Keratinocyte (primary cell): Measurements from ENCODE around the gene LRPPRC. TPM values are rescaled to one million over a fixed set of nuclear protein-coding genes. Genes with fewer than 3 reads are reported as not detected.

Experiments
- DNase-seq: peaks from one replicate; pipeline ENCODE4 v3.0.0-alpha.2; 2011; ENCODE audit warnings: low read depth, missing footprints, low spot score
- FAIRE-seq: peaks from 2 replicates; lab custom pipeline; 2011; peaks lifted over from hg19 to GRCh38; lab: Jason Lieb, UNC
- H2AFZ ChIP-seq: 2 replicates; pipeline ENCODE4 v1.6.0; 2012; ENCODE audit warnings: low read length, control low read depth, inconsistent platforms; ENCODE audit not compliant: control insufficient read depth
- H3K27ac ChIP-seq: 2 replicates; pipeline ENCODE4 v1.5.1; 2011; ENCODE audit warnings: low read length; ENCODE audit not compliant: control insufficient read depth, insufficient read depth
- H3K27me3 ChIP-seq: 3 replicates; pipeline ENCODE4 v1.6.0; 2011; ENCODE audit warnings: low read length; ENCODE audit not compliant: control insufficient read depth, insufficient read depth; ENCODE audit errors: extremely low read depth
- H3K36me3 ChIP-seq, 2 experiments: 2 replicates in 1 of 2; 3 replicates in 1 of 2; pipeline ENCODE4 v1.5.1; 2011; ENCODE audit warnings: low read length in 2 of 2, mild to moderate bottlenecking in 1 of 2; ENCODE audit not compliant: control insufficient read depth in 2 of 2, insufficient read depth in 2 of 2; ENCODE audit errors: extremely low read depth in 1 of 2
- H3K4me1 ChIP-seq: 3 replicates; pipeline ENCODE4 v1.5.1; 2011; ENCODE audit warnings: low read length; ENCODE audit not compliant: control insufficient read depth, insufficient read depth; ENCODE audit errors: extremely low read depth
- H3K4me2 ChIP-seq: 3 replicates; pipeline ENCODE4 v1.6.0; 2011; ENCODE audit warnings: low read depth, low read length; ENCODE audit not compliant: control insufficient read depth, insufficient read depth; ENCODE audit errors: extremely low read depth
- H3K4me3 ChIP-seq, 3 experiments: fragments of 200-600 bp in 1 of 3; sonication (generic) in 1 of 3; 2 replicates in 2 of 3; 3 replicates in 1 of 3; pipeline ENCODE4 v1.5.1; 2011 to 2016; ENCODE audit warnings: low read length in 3 of 3, mild to moderate bottlenecking in 3 of 3, control low read depth in 2 of 3, inconsistent platforms in 1 of 3, low read depth in 1 of 3, mixed read lengths in 1 of 3, mixed run types in 1 of 3, moderate library complexity in 1 of 3; ENCODE audit not compliant: control insufficient read depth in 2 of 3, insufficient read depth in 2 of 3; ENCODE audit errors: extremely low read depth in 1 of 3
- H3K79me2 ChIP-seq: 2 replicates; pipeline ENCODE4 v1.6.0; 2012; ENCODE audit warnings: low read length; ENCODE audit not compliant: control insufficient read depth, insufficient read depth
- H3K9ac ChIP-seq: 3 replicates; pipeline ENCODE4 v1.6.0; 2011; ENCODE audit warnings: low read length; ENCODE audit not compliant: control insufficient read depth, insufficient read depth; ENCODE audit errors: extremely low read depth
- H3K9me1 ChIP-seq: 3 replicates; pipeline ENCODE4 v1.6.0; 2011; ENCODE audit warnings: low read length; ENCODE audit not compliant: control insufficient read depth, insufficient read depth; ENCODE audit errors: extremely low read depth
- H3K9me3 ChIP-seq: 2 replicates; pipeline ENCODE4 v1.5.1; 2012; ENCODE audit warnings: low read depth, low read length; ENCODE audit not compliant: control insufficient read depth
- H4K20me1 ChIP-seq: 3 replicates; pipeline ENCODE4 v1.6.0; 2011; ENCODE audit warnings: low read length; ENCODE audit not compliant: control insufficient read depth, insufficient read depth; ENCODE audit errors: extremely low read depth
- CTCF ChIP-seq, 3 experiments: IDR thresholded peaks in 1 of 3; conservative IDR thresholded peaks in 1 of 3; optimal IDR thresholded peaks in 1 of 3; 2 replicates in 2 of 3; 3 replicates in 1 of 3; pipeline versions ENCODE3 to v1.5.1; 2011; ENCODE audit warnings: low read length in 3 of 3, mild to moderate bottlenecking in 3 of 3, moderate library complexity in 2 of 3, control low read depth in 1 of 3, inconsistent platforms in 1 of 3; ENCODE audit not compliant: insufficient read depth in 2 of 3; ENCODE audit errors: extremely low read depth in 1 of 3
- EZH2 ChIP-seq: IDR thresholded peaks from one replicate; pipeline ENCODE4 v1.6.1; 2012; ENCODE audit warnings: inconsistent platforms, mild to moderate bottlenecking, low read length, moderate library complexity
- dilution Hi-C: fragments of 300-500 bp; cut with MboI; formaldehyde crosslinking; loops from one replicate; pipeline ENCODE4 v1.7.0; 2020; ENCODE audit warnings: low sequenced_read_pairs; ENCODE audit not compliant: extremely low pct_ligation_motif_present
- polyA plus RNA-seq, 5 experiments: library from polyadenylated mRNA; depleted of rRNA in 3 of 5; stranded (reverse) in 3 of 5; stranded (forward) in 1 of 5; unstranded in 1 of 5; fragments of >200 nt; gene quantifications; 1 replicate in 1 of 5; 2 replicates in 3 of 5; 3 replicates in 1 of 5; pipeline versions ENCODE4 v1.2.1 to v1.2.3, GENCODE V29; 2011 to 2012; ENCODE audit warnings: missing spikeins in 2 of 5, low read depth in 1 of 5, low replicate concordance in 1 of 5

LRPPRC gene
- polyA plus RNA-seq, 1 donor (not counting 4 experiments of a cell fraction or from before 2014, with no cell fraction given) = 115 TPM

- peaks cover 12 to 17% of the 10 kb centered on the region in 2 experiments for H3K36me3 ChIP-seq
- FAIRE-seq (no peak), DNase-seq (no peak)
- TF ChIP-seq EZH2 (no peak), CTCF (optimal IDR thresholded peaks at IDR 0.05 in 1 of 3, IDR thresholded peaks at IDR 0.05 in 1 of 3, conservative IDR thresholded peaks at IDR 0.05 in 1 of 3; ENCODE audit: extremely low read depth in 1 of 3, insufficient read depth in 2 of 3, low read length in 3 of 3) (no peak)
- no peak overlapping the region for H3K4me2 ChIP-seq
- no peak overlapping the region for H3K27ac ChIP-seq
- H3K4me1 ChIP-seq = no peaks in the 10 kb centered on the region
- peaks cover 2% of the 10 kb centered on the region for H3K79me2 ChIP-seq
- H3K9me1 ChIP-seq = no peaks in the 10 kb centered on the region
- H3K4me3 ChIP-seq = no peak overlapping the region
- H4K20me1 ChIP-seq = no peaks in the 10 kb centered on the region
- no peak overlapping the region for H2AFZ ChIP-seq
- no peaks in the 10 kb centered on the region for H3K9me3 ChIP-seq
- H3K9ac ChIP-seq = no peak overlapping the region
- no peaks in the 10 kb centered on the region for H3K27me3 ChIP-seq
- dilution Hi-C loops = no loop called here
Observed at GRCh38 chr2:43941359-43941758, 54.4 kb downstream of the LRPPRC start.

GRCh38 chr2:43939695-43940256, 56.0 kb downstream of the LRPPRC start:
- Histone ChIP-seq H3K9ac (no peak overlapping the region), H3K27me3 (no peaks in the 10 kb centered on the region), H3K4me2 (no peak overlapping the region), H3K79me2 (peaks cover 2% of the 10 kb centered on the region), H3K27ac (no peak overlapping the region), H2AFZ (no peak overlapping the region), H3K9me1 (no peaks in the 10 kb centered on the region), H3K36me3 (peaks cover 4 to 6% of the 10 kb centered on the region in 2 experiments), H3K4me3 (no peak overlapping the region), H3K4me1 (no peaks in the 10 kb centered on the region), H4K20me1 (no peaks in the 10 kb centered on the region), H3K9me3 (no peaks in the 10 kb centered on the region)
- FAIRE-seq (no peak), DNase-seq (no peak)
- dilution Hi-C loops = no loop called here
- TF ChIP-seq EZH2 (no peak), CTCF (optimal IDR thresholded peaks at IDR 0.05 in 1 of 3, IDR thresholded peaks at IDR 0.05 in 1 of 3, conservative IDR thresholded peaks at IDR 0.05 in 1 of 3; ENCODE audit: extremely low read depth in 1 of 3, insufficient read depth in 2 of 3, low read length in 3 of 3) (no peak)
